HCT116 (cell line): ENCODE measurements around the gene DNM3. TPM values are rescaled to one million over a fixed set of nuclear protein-coding genes. Genes with fewer than 3 reads are reported as not detected.

Experiments used
- ATAC-seq: fragments of 200-7000 bp; cut with Tn5 transposase; 2 replicates; pipeline ENCODE4 v1.9.1; 2020; ENCODE audit warnings: mild to moderate bottlenecking, moderate library complexity
- BruUV-seq: library from RNA; stranded (reverse); fragments of 400-500 nt; replicated peaks from 2 replicates; lab custom pipeline; 2021; lab: Mats Ljungman, UMichigan
- CTCF ChIA-PET: fragments of 300-600 bp; sonication (Branson Sonifier 250); formaldehyde crosslinking; loops from one replicate; lab custom pipeline; 2021; ENCODE audit warnings: antibody characterized with exemption; lab: Charles Lee
- POLR2A ChIA-PET: fragments of 300-600, 350-600 bp; sonication (Branson Sonifier 250); formaldehyde crosslinking; loops from one replicate; lab custom pipeline; 2021; ENCODE audit warnings: antibody characterized with exemption; lab: Charles Lee
- RAD21 ChIA-PET, 2 experiments: fragments of 300-600 bp; sonication (Branson Sonifier 250); formaldehyde crosslinking; loops; one replicate each; lab custom pipeline; 2023; ENCODE audit warnings: low total read pairs in 2 of 2; ENCODE audit not compliant: uncharacterized antibody in 2 of 2, unreplicated experiment in 2 of 2, low non-redundant PET in 1 of 2; lab: Charles Lee
- DNase-seq: peaks from one replicate; pipeline ENCODE4 v3.0.0-alpha.2; 2010; ENCODE audit warnings: low read depth, low spot score
- H2AFZ ChIP-seq: fragments of 200-600 bp; shearing (Covaris generic), sonication (generic); 2 replicates; pipeline ENCODE4 v1.6.1; 2017; ENCODE audit warnings: low read depth, mixed run types, mixed read lengths, antibody characterized with exemption, low read length; ENCODE audit not compliant: poor library complexity, severe bottlenecking
- H3K27ac ChIP-seq: 2 replicates; pipeline ENCODE4 v1.5.1; 2012; ENCODE audit warnings: low read depth, low read length
- H3K27me3 ChIP-seq: fragments of 200-600 bp; sonication (generic); 2 replicates; pipeline ENCODE4 v1.6.1; 2016; ENCODE audit warnings: mixed run types, low read length, mixed read lengths; ENCODE audit not compliant: insufficient read depth
- H3K36me3 ChIP-seq, 2 experiments: fragments of 200-500 bp in 1 of 2; fragments of 200-600 bp in 1 of 2; sonication (Bioruptor generic) in 1 of 2; sonication (generic) in 1 of 2; 2 replicates each; pipeline versions ENCODE4 v1.5.1 to v1.6.1; 2014 to 2016; ENCODE audit warnings: low read length in 2 of 2, inconsistent platforms in 1 of 2, mixed read lengths in 1 of 2, mixed run types in 1 of 2; ENCODE audit not compliant: insufficient read depth in 2 of 2, control insufficient read depth in 1 of 2
- H3K4me1 ChIP-seq, 2 experiments: fragments of 200-600 bp in 1 of 2; sonication (generic) in 1 of 2; 2 replicates each; pipeline versions ENCODE4 v1.5.1 to v1.6.1; 2012 to 2017; ENCODE audit warnings: low read length in 2 of 2, inconsistent platforms in 1 of 2, mild to moderate bottlenecking in 1 of 2, mixed read lengths in 1 of 2, mixed run types in 1 of 2, moderate library complexity in 1 of 2; ENCODE audit not compliant: insufficient read depth in 2 of 2, control insufficient read depth in 1 of 2
- H3K4me2 ChIP-seq: fragments of 200-600 bp; sonication (generic); 2 replicates; pipeline ENCODE4 v1.6.1; 2017; ENCODE audit warnings: mixed run types, low read length, mixed read lengths
- H3K4me3 ChIP-seq, 2 experiments: fragments of 200-600 bp in 1 of 2; sonication (generic) in 1 of 2; replicated peaks in 1 of 2; 2 replicates each; pipeline ENCODE4 v1.5.1; 2011 to 2016; ENCODE audit warnings: low read length in 2 of 2, control low read depth in 1 of 2, low read depth in 1 of 2, mild to moderate bottlenecking in 1 of 2, mixed read lengths in 1 of 2, mixed run types in 1 of 2
- H3K79me2 ChIP-seq: fragments of 200-600 bp; sonication (generic); 2 replicates; pipeline ENCODE4 v1.6.1; 2017; ENCODE audit warnings: mild to moderate bottlenecking, mixed run types, low read length, moderate library complexity, mixed read lengths; ENCODE audit not compliant: insufficient read depth
- H3K9ac ChIP-seq: fragments of 200-600 bp; sonication (generic); 2 replicates; pipeline ENCODE4 v1.6.1; 2016; ENCODE audit warnings: low read length, mixed read lengths
- H3K9me2 ChIP-seq: fragments of 200-600 bp; sonication (generic), shearing (Covaris generic); 2 replicates; pipeline ENCODE4 v1.6.1; 2017; ENCODE audit warnings: mixed run types, mild to moderate bottlenecking, moderate library complexity; ENCODE audit not compliant: insufficient read depth
- H3K9me3 ChIP-seq, 2 experiments: fragments of 200-500 bp in 1 of 2; fragments of 200-600 bp in 1 of 2; sonication (Bioruptor generic) in 1 of 2; sonication (generic) in 1 of 2; 2 replicates each; pipeline ENCODE4 v1.6.1; 2014 to 2017; ENCODE audit warnings: low read length in 2 of 2, mixed read lengths in 2 of 2, inconsistent platforms in 1 of 2, low read depth in 1 of 2, mild to moderate bottlenecking in 1 of 2, mixed run types in 1 of 2, moderate library complexity in 1 of 2; ENCODE audit not compliant: control insufficient read depth in 1 of 2, insufficient read depth in 1 of 2
- H4K20me1 ChIP-seq: fragments of 200-600 bp; sonication (generic), shearing (Covaris generic); 2 replicates; pipeline ENCODE4 v1.6.1; 2017; ENCODE audit warnings: mixed run types, mild to moderate bottlenecking, moderate library complexity; ENCODE audit not compliant: insufficient read depth
- EGR1 ChIP-seq: IDR thresholded peaks from 2 replicates; pipeline ENCODE4 v1.6.1; 2012; ENCODE audit warnings: low read depth
- ELF1 ChIP-seq: IDR thresholded peaks from 2 replicates; pipeline ENCODE4 v1.6.1; 2012; ENCODE audit warnings: low read depth, borderline replicate concordance
- EZH2 ChIP-seq: fragments of 200-600 bp; sonication (generic); IDR thresholded peaks from 2 replicates; pipeline ENCODE4 v1.6.1; 2017; ENCODE audit warnings: antibody characterized with exemption, mixed run types
- FOSL1 ChIP-seq: IDR thresholded peaks from 2 replicates; pipeline ENCODE4 v1.6.1; 2012; ENCODE audit warnings: low read depth
- JUND ChIP-seq: IDR thresholded peaks from 2 replicates; pipeline ENCODE4 v1.6.1; 2012
- POLR2A ChIP-seq: IDR thresholded peaks from 2 replicates; pipeline ENCODE4 v1.7.0; 2011; ENCODE audit warnings: borderline replicate concordance; ENCODE audit not compliant: insufficient read depth, insufficient read length; ENCODE audit errors: extremely low read depth
- POLR2AphosphoS5 ChIP-seq: IDR thresholded peaks from 2 replicates; pipeline ENCODE4 v1.6.1; 2011; ENCODE audit warnings: mild to moderate bottlenecking, low read depth, low read length, moderate library complexity
- RAD21 ChIP-seq: IDR thresholded peaks from 2 replicates; pipeline ENCODE4 v1.6.1; 2012; ENCODE audit warnings: low read depth, mild to moderate bottlenecking
- SIN3A ChIP-seq: IDR thresholded peaks from 2 replicates; pipeline ENCODE4 v1.6.1; 2012; ENCODE audit warnings: low read depth
- SP1 ChIP-seq: IDR thresholded peaks from 2 replicates; pipeline ENCODE4 v1.6.1; 2012; ENCODE audit warnings: low read depth
- SRF ChIP-seq: IDR thresholded peaks from 2 replicates; pipeline ENCODE4 v1.6.1; 2012; ENCODE audit warnings: low read depth
- TCF7L2 ChIP-seq: IDR thresholded peaks from 2 replicates; pipeline ENCODE4 v1.7.0; 2011; ENCODE audit warnings: borderline replicate concordance, inconsistent platforms; ENCODE audit not compliant: insufficient read depth, insufficient read length; ENCODE audit errors: extremely low read depth
- YY1 ChIP-seq: IDR thresholded peaks from 2 replicates; pipeline ENCODE4 v1.6.1; 2011; ENCODE audit warnings: low read length, low read depth, moderate library complexity, mild to moderate bottlenecking; ENCODE audit not compliant: insufficient replicate concordance; ENCODE audit errors: extremely low read depth
- ZFX ChIP-seq: fragments of 450-650 bp; IDR thresholded peaks from 2 replicates; pipeline ENCODE4 v1.6.1; 2017
- ZNF274 ChIP-seq: fragments of 200-500 bp; sonication (Bioruptor generic); IDR thresholded peaks from 2 replicates; pipeline ENCODE4 v1.6.1; 2014; ENCODE audit warnings: mild to moderate bottlenecking, low read depth, low read length, inconsistent platforms
- intact Hi-C: fragments of 100-400 bp; cut with micrococcal nuclease; formaldehyde crosslinking; loops from 2 replicates; pipeline ENCODE4 v1.10.0; 2022
- total RNA-seq: library from RNA; stranded (reverse); gene quantifications from one replicate; pipeline ENCODE4 v1.2.1, GENCODE V29; 2021; ENCODE audit not compliant: unreplicated experiment
- TF ChIP-seq, protein P1 (sequence below): IDR thresholded peaks from 2 replicates; pipeline ENCODE4 v1.6.1; 2011; ENCODE audit warnings: mild to moderate bottlenecking, low read length, moderate library complexity; ENCODE audit not compliant: insufficient replicate concordance; ENCODE audit errors: extremely low read depth
- TF ChIP-seq, protein P2 (sequence below): IDR thresholded peaks from 2 replicates; pipeline ENCODE4 v1.6.1; 2012
- TF ChIP-seq, protein P3 (sequence below): IDR thresholded peaks from 2 replicates; pipeline ENCODE4 v1.6.1; 2012; ENCODE audit warnings: low read depth
- TF ChIP-seq, protein P4 (sequence below): IDR thresholded peaks from 2 replicates; pipeline ENCODE4 v1.6.1; 2012
- TF ChIP-seq, protein P5 (sequence below), 3 experiments: fragments of 200-600 bp in 1 of 3; sonication (generic) in 1 of 3; IDR thresholded peaks in 2 of 3; conservative IDR thresholded peaks in 1 of 3; 2 replicates each; pipeline ENCODE4 v1.5.1; 2012 to 2017; ENCODE audit warnings: low read depth in 2 of 3, low read length in 2 of 3, antibody characterized with exemption in 1 of 3, borderline replicate concordance in 1 of 3, control low read depth in 1 of 3, mild to moderate bottlenecking in 1 of 3, mixed read lengths in 1 of 3, mixed run types in 1 of 3, moderate library complexity in 1 of 3; ENCODE audit not compliant: insufficient read depth in 1 of 3

Gene DNM3
- total RNA-seq, 1 experiment from 2014 or later = 3.1 TPM

DNA sequence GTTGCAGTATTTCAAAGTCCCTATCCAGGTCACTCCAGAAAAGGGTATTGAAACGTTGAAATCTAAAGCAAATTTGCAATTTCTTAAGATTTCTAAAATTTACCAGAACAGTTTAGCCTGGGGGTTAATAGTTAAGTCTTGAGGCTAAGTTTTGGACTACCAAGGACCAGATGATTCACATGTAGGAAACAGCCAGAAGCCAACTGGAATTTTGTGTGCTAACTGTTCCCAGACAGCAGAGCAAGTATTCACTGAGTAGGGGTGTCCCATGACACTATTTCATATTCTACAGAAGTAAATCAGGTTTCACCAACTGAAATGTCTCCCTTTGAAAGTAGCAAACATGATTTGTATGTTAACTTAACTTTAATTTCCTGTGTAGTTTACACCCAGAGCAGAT, 567.7 kb downstream of the DNM3 start:
- no peaks in the 10 kb centered on the region for H4K20me1 ChIP-seq
- no peak overlapping the region for H2AFZ ChIP-seq
- intact Hi-C loops = no loop called here
- H3K9me3 ChIP-seq = no peaks in the 10 kb centered on the region
- ATAC-seq (no peak), DNase-seq (no peak)
- no peaks in the 10 kb centered on the region for H3K4me1 ChIP-seq
- H3K4me3 ChIP-seq = no peak overlapping the region
- TF ChIP-seq SP1 = no peak
- TF ChIP-seq, protein P1, sequence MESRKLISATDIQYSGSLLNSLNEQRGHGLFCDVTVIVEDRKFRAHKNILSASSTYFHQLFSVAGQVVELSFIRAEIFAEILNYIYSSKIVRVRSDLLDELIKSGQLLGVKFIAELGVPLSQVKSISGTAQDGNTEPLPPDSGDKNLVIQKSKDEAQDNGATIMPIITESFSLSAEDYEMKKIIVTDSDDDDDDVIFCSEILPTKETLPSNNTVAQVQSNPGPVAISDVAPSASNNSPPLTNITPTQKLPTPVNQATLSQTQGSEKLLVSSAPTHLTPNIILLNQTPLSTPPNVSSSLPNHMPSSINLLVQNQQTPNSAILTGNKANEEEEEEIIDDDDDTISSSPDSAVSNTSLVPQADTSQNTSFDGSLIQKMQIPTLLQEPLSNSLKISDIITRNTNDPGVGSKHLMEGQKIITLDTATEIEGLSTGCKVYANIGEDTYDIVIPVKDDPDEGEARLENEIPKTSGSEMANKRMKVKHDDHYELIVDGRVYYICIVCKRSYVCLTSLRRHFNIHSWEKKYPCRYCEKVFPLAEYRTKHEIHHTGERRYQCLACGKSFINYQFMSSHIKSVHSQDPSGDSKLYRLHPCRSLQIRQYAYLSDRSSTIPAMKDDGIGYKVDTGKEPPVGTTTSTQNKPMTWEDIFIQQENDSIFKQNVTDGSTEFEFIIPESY = no peak
- TF ChIP-seq TCF7L2 = no peak
- TF ChIP-seq, protein P2, sequence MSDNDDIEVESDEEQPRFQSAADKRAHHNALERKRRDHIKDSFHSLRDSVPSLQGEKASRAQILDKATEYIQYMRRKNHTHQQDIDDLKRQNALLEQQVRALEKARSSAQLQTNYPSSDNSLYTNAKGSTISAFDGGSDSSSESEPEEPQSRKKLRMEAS = no peak
- TF ChIP-seq, protein P3, sequence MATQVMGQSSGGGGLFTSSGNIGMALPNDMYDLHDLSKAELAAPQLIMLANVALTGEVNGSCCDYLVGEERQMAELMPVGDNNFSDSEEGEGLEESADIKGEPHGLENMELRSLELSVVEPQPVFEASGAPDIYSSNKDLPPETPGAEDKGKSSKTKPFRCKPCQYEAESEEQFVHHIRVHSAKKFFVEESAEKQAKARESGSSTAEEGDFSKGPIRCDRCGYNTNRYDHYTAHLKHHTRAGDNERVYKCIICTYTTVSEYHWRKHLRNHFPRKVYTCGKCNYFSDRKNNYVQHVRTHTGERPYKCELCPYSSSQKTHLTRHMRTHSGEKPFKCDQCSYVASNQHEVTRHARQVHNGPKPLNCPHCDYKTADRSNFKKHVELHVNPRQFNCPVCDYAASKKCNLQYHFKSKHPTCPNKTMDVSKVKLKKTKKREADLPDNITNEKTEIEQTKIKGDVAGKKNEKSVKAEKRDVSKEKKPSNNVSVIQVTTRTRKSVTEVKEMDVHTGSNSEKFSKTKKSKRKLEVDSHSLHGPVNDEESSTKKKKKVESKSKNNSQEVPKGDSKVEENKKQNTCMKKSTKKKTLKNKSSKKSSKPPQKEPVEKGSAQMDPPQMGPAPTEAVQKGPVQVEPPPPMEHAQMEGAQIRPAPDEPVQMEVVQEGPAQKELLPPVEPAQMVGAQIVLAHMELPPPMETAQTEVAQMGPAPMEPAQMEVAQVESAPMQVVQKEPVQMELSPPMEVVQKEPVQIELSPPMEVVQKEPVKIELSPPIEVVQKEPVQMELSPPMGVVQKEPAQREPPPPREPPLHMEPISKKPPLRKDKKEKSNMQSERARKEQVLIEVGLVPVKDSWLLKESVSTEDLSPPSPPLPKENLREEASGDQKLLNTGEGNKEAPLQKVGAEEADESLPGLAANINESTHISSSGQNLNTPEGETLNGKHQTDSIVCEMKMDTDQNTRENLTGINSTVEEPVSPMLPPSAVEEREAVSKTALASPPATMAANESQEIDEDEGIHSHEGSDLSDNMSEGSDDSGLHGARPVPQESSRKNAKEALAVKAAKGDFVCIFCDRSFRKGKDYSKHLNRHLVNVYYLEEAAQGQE = no peak
- TF ChIP-seq RAD21 = no peak
- TF ChIP-seq ZNF274 = no peak
- TF ChIP-seq FOSL1 = no peak
- TF ChIP-seq, protein P4, sequence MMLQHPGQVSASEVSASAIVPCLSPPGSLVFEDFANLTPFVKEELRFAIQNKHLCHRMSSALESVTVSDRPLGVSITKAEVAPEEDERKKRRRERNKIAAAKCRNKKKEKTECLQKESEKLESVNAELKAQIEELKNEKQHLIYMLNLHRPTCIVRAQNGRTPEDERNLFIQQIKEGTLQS = no peak
- TF ChIP-seq JUND = no peak
- TF ChIP-seq EGR1 = no peak
- no peak for TF ChIP-seq ZFX
- TF ChIP-seq POLR2A = no peak
- TF ChIP-seq, protein P5, sequence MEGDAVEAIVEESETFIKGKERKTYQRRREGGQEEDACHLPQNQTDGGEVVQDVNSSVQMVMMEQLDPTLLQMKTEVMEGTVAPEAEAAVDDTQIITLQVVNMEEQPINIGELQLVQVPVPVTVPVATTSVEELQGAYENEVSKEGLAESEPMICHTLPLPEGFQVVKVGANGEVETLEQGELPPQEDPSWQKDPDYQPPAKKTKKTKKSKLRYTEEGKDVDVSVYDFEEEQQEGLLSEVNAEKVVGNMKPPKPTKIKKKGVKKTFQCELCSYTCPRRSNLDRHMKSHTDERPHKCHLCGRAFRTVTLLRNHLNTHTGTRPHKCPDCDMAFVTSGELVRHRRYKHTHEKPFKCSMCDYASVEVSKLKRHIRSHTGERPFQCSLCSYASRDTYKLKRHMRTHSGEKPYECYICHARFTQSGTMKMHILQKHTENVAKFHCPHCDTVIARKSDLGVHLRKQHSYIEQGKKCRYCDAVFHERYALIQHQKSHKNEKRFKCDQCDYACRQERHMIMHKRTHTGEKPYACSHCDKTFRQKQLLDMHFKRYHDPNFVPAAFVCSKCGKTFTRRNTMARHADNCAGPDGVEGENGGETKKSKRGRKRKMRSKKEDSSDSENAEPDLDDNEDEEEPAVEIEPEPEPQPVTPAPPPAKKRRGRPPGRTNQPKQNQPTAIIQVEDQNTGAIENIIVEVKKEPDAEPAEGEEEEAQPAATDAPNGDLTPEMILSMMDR (IDR thresholded peaks at IDR 0.05 in 2 of 3, conservative IDR thresholded peaks at IDR 0.05 in 1 of 3; ENCODE audit: borderline replicate concordance in 1 of 3, insufficient read depth in 1 of 3, low read depth in 2 of 3, low read length in 2 of 3) = no peak
- no peak for TF ChIP-seq SRF
- no peak for TF ChIP-seq ELF1
- no peak for TF ChIP-seq SIN3A
- TF ChIP-seq YY1 = no peak
- no peak for TF ChIP-seq EZH2
- no peak for TF ChIP-seq POLR2AphosphoS5
- POLR2A ChIA-PET = no interaction called here
- BruUV-seq = no TSS peak
- H3K9ac ChIP-seq = no peak overlapping the region
- H3K79me2 ChIP-seq = no peaks in the 10 kb centered on the region
- H3K27me3 ChIP-seq = no peaks in the 10 kb centered on the region
- H3K9me2 ChIP-seq = 0 out of 2 replicates have a peak, but pooled peaks cover 4% of the 10 kb centered on the region
- H3K27ac ChIP-seq = no peak overlapping the region
- no peak overlapping the region for H3K4me2 ChIP-seq
- RAD21 ChIA-PET = no interaction called here
- CTCF ChIA-PET = interaction anchor here (1.4 kb wide), 1 partner anchor 9 kb away, joined by 7 read pairs; no protein-coding TSS in a partner anchor
- no peaks in the 10 kb centered on the region for H3K36me3 ChIP-seq
